HEK293T (cell line): Measurements from ENCODE around the gene TAF7.

ENCODE experiments used
- CTCF ChIA-PET: fragments of 350-600 bp; formaldehyde crosslinking; extraction: SDS; loops from one replicate; lab custom pipeline; 2021; ENCODE audit warnings: antibody characterized with exemption, inconsistent platforms; lab: Yijun Ruan, JAX
- POLR2A ChIA-PET: fragments of 350-600 bp; formaldehyde crosslinking; extraction: SDS; loops from one replicate; lab custom pipeline; 2020; ENCODE audit warnings: antibody characterized with exemption, inconsistent platforms; lab: Yijun Ruan, JAX
- DNase-seq: peaks from one replicate; pipeline ENCODE4 v3.0.0; 2012; ENCODE audit warnings: mixed read lengths; ENCODE audit errors: extremely low spot score
- ARNT ChIP-seq: fragments of 450-650 bp; IDR thresholded peaks from 2 replicates; pipeline ENCODE4 v1.6.1; 2017; ENCODE audit warnings: mild to moderate bottlenecking
- BHLHE40 ChIP-seq: fragments of 450-650 bp; IDR thresholded peaks from 2 replicates; pipeline ENCODE4 v1.6.1; 2016; ENCODE audit warnings: mild to moderate bottlenecking, moderate library complexity, borderline replicate concordance
- CTBP1 ChIP-seq: fragments of 450-650 bp; IDR thresholded peaks from 2 replicates; pipeline ENCODE4 v1.6.1; 2016; ENCODE audit warnings: borderline replicate concordance
- ELF4 ChIP-seq: fragments of 450-650 bp; IDR thresholded peaks from 2 replicates; pipeline ENCODE4 v1.6.1; 2017; ENCODE audit warnings: antibody characterized with exemption
- FOXA1 ChIP-seq: fragments of 450-650 bp; IDR thresholded peaks from 2 replicates; pipeline ENCODE4 v1.6.1; 2016; ENCODE audit warnings: mild to moderate bottlenecking
- FOXK2 ChIP-seq: fragments of 450-650 bp; IDR thresholded peaks from 2 replicates; pipeline ENCODE4 v1.6.1; 2016; ENCODE audit warnings: mild to moderate bottlenecking
- FOXM1 ChIP-seq: fragments of 450-650 bp; IDR thresholded peaks from 2 replicates; pipeline ENCODE4 v1.6.1; 2017; ENCODE audit warnings: mild to moderate bottlenecking, borderline replicate concordance
- HDGF ChIP-seq: fragments of 450-650 bp; IDR thresholded peaks from 2 replicates; pipeline ENCODE4 v1.6.1; 2017; ENCODE audit warnings: antibody characterized with exemption, borderline replicate concordance
- L3MBTL2 ChIP-seq: fragments of 450-650 bp; conservative IDR thresholded peaks from 2 replicates; pipeline ENCODE4 v1.6.1; 2016; ENCODE audit warnings: mild to moderate bottlenecking
- LEF1 ChIP-seq: fragments of 450-650 bp; IDR thresholded peaks from 2 replicates; pipeline ENCODE4 v1.6.1; 2017; ENCODE audit warnings: mild to moderate bottlenecking, borderline replicate concordance
- NFRKB ChIP-seq: fragments of 450-650 bp; IDR thresholded peaks from 2 replicates; pipeline ENCODE4 v1.6.1; 2016; ENCODE audit warnings: mild to moderate bottlenecking, moderate library complexity
- PKNOX1 ChIP-seq: fragments of 450-650 bp; IDR thresholded peaks from 2 replicates; pipeline ENCODE4 v1.6.1; 2016
- SP1 ChIP-seq: fragments of 450-650 bp; IDR thresholded peaks from 2 replicates; pipeline ENCODE4 v1.6.1; 2017
- SUZ12 ChIP-seq: fragments of 450-650 bp; IDR thresholded peaks from 2 replicates; pipeline ENCODE4 v1.6.1; 2016; ENCODE audit warnings: mild to moderate bottlenecking
- TARDBP ChIP-seq: fragments of 450-650 bp; IDR thresholded peaks from 2 replicates; pipeline ENCODE4 v1.6.1; 2016
- ZNF384 ChIP-seq: fragments of 450-650 bp; IDR thresholded peaks from 2 replicates; pipeline ENCODE4 v1.6.1; 2016

TAF7 gene

GRCh38 chr5:141359790-141360426 lies 39.3 kb upstream of the TAF7 start, which contains the start of gene PCDHGB2:
TSS of gene PCDHGB2 (plus strand) at chr5:141359994. CDS start at chr5:141360136, 142 bp downstream.
- TF ChIP-seq HDGF, result no peak
- no peak for TF ChIP-seq SUZ12
- TF ChIP-seq ZNF384, result no peak
- no peak for TF ChIP-seq PKNOX1
- no peak for TF ChIP-seq FOXM1
- no peak for TF ChIP-seq TARDBP
- TF ChIP-seq L3MBTL2, result no peak
- TF ChIP-seq CTBP1, result no peak
- no peak for TF ChIP-seq LEF1
- no peak for TF ChIP-seq FOXK2
- DNase-seq, result peak; percentile 14
- POLR2A ChIA-PET, result no interaction called here
- CTCF ChIA-PET, result interaction anchor here (0.6 to 0.9 kb wide), 2 partner anchors 153 to 204 kb away, joined by 4 to 5 read pairs; no protein-coding TSS in a partner anchor

DNA sequence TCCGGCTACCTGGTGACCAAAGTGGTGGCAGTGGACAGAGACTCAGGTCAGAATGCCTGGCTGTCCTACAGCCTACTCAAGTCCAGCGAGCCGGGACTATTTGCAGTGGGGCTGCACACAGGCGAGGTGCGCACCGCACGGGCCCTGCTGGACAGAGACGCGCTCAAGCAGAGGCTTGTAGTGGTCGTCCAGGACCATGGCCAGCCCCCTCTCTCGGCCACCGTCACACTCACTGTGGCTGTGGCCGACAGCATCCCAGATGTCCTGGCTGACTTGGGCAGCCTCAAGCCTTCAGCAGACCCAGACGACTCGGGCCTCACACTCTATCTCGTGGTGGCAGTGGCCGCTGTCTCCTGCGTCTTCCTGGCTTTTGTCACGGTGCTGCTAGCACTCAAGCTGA lies 36.4 kb upstream of the TAF7 start:
- CTCF ChIA-PET, result no interaction called here
- TF ChIP-seq CTBP1, result no peak
- no peak for TF ChIP-seq ARNT
- no peak for TF ChIP-seq FOXM1
- no peak for TF ChIP-seq FOXA1
- TF ChIP-seq PKNOX1, result no peak
- TF ChIP-seq ELF4, result no peak
- no peak for TF ChIP-seq FOXK2
- TF ChIP-seq L3MBTL2, result no peak
- no peak for TF ChIP-seq ZNF384
- no peak for TF ChIP-seq SUZ12
- TF ChIP-seq HDGF, result no peak
- no peak for TF ChIP-seq LEF1
- TF ChIP-seq NFRKB, result no peak
- no peak for TF ChIP-seq SP1
- DNase-seq, result no peak
- POLR2A ChIA-PET, result no interaction called here

GRCh38 chr5:141356133-141356532 lies 35.5 kb upstream of the TAF7 start:
- DNase-seq, result no peak
- POLR2A ChIA-PET, result no interaction called here
- no peak for TF ChIP-seq ZNF384
- TF ChIP-seq BHLHE40, result no peak
- no peak for TF ChIP-seq PKNOX1
- no peak for TF ChIP-seq ELF4
- no peak for TF ChIP-seq LEF1
- no peak for TF ChIP-seq SP1
- no peak for TF ChIP-seq FOXA1
- no peak for TF ChIP-seq SUZ12
- no peak for TF ChIP-seq HDGF
- no peak for TF ChIP-seq CTBP1
- TF ChIP-seq L3MBTL2, result no peak
- TF ChIP-seq ARNT, result no peak
- CTCF ChIA-PET, result interaction anchor here (0.6 kb wide), 1 partner anchor 182 kb away, joined by 3 read pairs; no protein-coding TSS in a partner anchor

GRCh38 chr5:141355641-141356040 lies 35.1 kb upstream of the TAF7 start:
- ChIA-PET POLR2A (no interaction called here), CTCF (interaction anchor here (0.6 to 0.7 kb wide), 2 partner anchors 12 to 182 kb away, joined by 3 read pairs; partner anchors contain the start of gene PCDHGA3)
- no peak for TF ChIP-seq L3MBTL2
- TF ChIP-seq FOXA1, result no peak
- no peak for TF ChIP-seq LEF1
- TF ChIP-seq ZNF384, result no peak
- TF ChIP-seq PKNOX1, result no peak
- TF ChIP-seq BHLHE40, result no peak
- no peak for TF ChIP-seq NFRKB
- TF ChIP-seq TARDBP, result no peak
- TF ChIP-seq FOXM1, result no peak
- DNase-seq, result no peak

- no peak for DNase-seq
- no peak for TF ChIP-seq TARDBP
- no peak for TF ChIP-seq HDGF
- no peak for TF ChIP-seq FOXA1
- TF ChIP-seq CTBP1, result no peak
- TF ChIP-seq ELF4, result no peak
- TF ChIP-seq BHLHE40, result no peak
- no peak for TF ChIP-seq L3MBTL2
- no peak for TF ChIP-seq FOXK2
- TF ChIP-seq SP1, result no peak
- TF ChIP-seq ZNF384, result no peak
- no peak for TF ChIP-seq LEF1
- no peak for TF ChIP-seq PKNOX1
- no peak for TF ChIP-seq SUZ12
- no peak for TF ChIP-seq FOXM1
- TF ChIP-seq ARNT, result no peak
- no peak for TF ChIP-seq NFRKB
- CTCF ChIA-PET, result interaction anchor here (0.6 to 0.7 kb wide), 2 partner anchors 12 to 194 kb away, joined by 3 to 5 read pairs; partner anchors contain the start of gene PCDHGA3
- POLR2A ChIA-PET, result no interaction called here
These were observed 34.4 kb upstream of the TAF7 start, which contains the start of gene PCDHGA4 for GRCh38 chr5:141354900-141355469. TSS of gene PCDHGA4 (plus strand) at chr5:141355021. CDS start at chr5:141355108, 87 bp downstream.
